ENCODE data around the gene SPATA6.

Gene SPATA6

DNA sequence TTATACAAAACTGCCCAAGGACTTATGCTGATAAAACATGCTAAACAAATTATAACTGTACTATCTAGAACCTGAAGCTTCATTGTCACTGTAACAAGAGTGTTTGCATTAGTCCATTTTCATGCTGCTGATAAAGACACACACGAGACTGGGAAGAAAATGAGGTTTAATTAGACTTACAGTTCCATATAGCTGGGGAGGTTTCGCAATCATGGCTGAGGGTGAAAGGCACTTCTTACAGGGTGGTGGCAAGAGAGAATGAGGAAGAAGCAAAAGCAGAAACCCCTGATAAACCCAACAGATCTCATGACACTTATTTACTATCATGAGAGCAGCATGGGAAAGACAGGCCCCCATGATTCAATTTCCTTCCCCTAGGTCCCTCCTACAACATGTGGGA lies 100.4 kb downstream of the SPATA6 start (continued):
- TF ChIP-seq ZNF302 (tag by site-specific recombination; IDR thresholded peaks at IDR 0.05; ENCODE audit: low read depth) (no peak), ZBTB8A (tag by site-specific recombination; IDR thresholded peaks at IDR 0.05) (no peak), KLF8 (tag by site-specific recombination; IDR thresholded peaks at IDR 0.05) (no peak), ZNF660 (tag by site-specific recombination; IDR thresholded peaks at IDR 0.05) (no peak)
- TF ChIP-seq, protein P1, sequence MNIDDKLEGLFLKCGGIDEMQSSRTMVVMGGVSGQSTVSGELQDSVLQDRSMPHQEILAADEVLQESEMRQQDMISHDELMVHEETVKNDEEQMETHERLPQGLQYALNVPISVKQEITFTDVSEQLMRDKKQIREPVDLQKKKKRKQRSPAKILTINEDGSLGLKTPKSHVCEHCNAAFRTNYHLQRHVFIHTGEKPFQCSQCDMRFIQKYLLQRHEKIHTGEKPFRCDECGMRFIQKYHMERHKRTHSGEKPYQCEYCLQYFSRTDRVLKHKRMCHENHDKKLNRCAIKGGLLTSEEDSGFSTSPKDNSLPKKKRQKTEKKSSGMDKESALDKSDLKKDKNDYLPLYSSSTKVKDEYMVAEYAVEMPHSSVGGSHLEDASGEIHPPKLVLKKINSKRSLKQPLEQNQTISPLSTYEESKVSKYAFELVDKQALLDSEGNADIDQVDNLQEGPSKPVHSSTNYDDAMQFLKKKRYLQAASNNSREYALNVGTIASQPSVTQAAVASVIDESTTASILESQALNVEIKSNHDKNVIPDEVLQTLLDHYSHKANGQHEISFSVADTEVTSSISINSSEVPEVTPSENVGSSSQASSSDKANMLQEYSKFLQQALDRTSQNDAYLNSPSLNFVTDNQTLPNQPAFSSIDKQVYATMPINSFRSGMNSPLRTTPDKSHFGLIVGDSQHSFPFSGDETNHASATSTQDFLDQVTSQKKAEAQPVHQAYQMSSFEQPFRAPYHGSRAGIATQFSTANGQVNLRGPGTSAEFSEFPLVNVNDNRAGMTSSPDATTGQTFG (tag by site-specific recombination; IDR thresholded peaks at IDR 0.05; ENCODE audit: borderline replicate concordance), result no peak

DNA sequence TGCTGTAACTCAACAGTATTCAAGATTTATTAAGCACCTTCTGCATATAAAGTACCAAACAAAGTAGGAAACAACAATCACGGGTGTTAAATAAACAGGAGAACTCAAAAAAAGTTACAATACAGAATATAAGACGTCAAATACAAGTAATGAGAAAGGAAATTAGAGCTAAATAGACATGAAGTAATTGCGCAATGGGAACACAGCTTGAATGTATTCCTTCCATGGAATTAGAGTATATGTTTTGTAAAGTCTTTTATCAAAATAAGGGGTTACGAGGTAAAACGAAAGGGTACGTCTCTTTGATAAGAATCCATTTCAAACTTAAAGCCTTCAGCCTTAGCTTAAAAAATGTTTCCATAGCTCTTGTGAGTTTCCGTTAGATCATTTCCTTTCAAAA lies 109.1 kb downstream of the SPATA6 start:
- ChIA-PET POLR2A (no interaction called here), CTCF (interaction anchor here (0.5 kb wide), 1 partner anchor 135 kb away, joined by 3 read pairs; no protein-coding TSS in a partner anchor)
- Histone ChIP-seq H3K9me3 (ENCODE audit: control insufficient read depth, insufficient read depth, low read depth, low read length) (no peaks in the 10 kb centered on the region), H3K27ac (ENCODE audit: extremely low read depth, low read depth, low read length) (no peak overlapping the region), H3K36me3 (ENCODE audit: control insufficient read depth in 2 of 2, insufficient read depth in 1 of 2, low read length in 2 of 2) (no peaks in the 10 kb centered on the region), H3K4me3 (ENCODE audit: low read depth, low read length) (no peak overlapping the region), H3K4me1 (ENCODE audit: control insufficient read depth, insufficient read depth, low read length) (no peaks in the 10 kb centered on the region)
- TF ChIP-seq, protein P2, sequence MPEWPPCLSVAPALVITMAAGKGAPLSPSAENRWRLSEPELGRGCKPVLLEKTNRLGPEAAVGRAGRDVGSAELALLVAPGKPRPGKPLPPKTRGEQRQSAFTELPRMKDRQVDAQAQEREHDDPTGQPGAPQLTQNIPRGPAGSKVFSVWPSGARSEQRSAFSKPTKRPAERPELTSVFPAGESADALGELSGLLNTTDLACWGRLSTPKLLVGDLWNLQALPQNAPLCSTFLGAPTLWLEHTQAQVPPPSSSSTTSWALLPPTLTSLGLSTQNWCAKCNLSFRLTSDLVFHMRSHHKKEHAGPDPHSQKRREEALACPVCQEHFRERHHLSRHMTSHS (tag by site-specific recombination; IDR thresholded peaks at IDR 0.05), result no peak
- TF ChIP-seq ZNF768 (tag by site-specific recombination; IDR thresholded peaks at IDR 0.05) (no peak), ZNF221 (tag by site-specific recombination; IDR thresholded peaks at IDR 0.05; ENCODE audit: borderline replicate concordance) (no peak), MEIS1 (CRISPR knock-in tag; IDR thresholded peaks at IDR 0.05; ENCODE audit: borderline replicate concordance) (no peak), ZNF211 (tag by site-specific recombination; IDR thresholded peaks at IDR 0.05; ENCODE audit: low read depth) (no peak), ZNF426 (tag by site-specific recombination; IDR thresholded peaks at IDR 0.05) (no peak), ZNF776 (tag by site-specific recombination; IDR thresholded peaks at IDR 0.05; ENCODE audit: borderline replicate concordance) (no peak), ZNF37A (tag by site-specific recombination; IDR thresholded peaks at IDR 0.05) (no peak), IKZF3 (tag by site-specific recombination; IDR thresholded peaks at IDR 0.05) (no peak)
- TF ChIP-seq, protein P3, sequence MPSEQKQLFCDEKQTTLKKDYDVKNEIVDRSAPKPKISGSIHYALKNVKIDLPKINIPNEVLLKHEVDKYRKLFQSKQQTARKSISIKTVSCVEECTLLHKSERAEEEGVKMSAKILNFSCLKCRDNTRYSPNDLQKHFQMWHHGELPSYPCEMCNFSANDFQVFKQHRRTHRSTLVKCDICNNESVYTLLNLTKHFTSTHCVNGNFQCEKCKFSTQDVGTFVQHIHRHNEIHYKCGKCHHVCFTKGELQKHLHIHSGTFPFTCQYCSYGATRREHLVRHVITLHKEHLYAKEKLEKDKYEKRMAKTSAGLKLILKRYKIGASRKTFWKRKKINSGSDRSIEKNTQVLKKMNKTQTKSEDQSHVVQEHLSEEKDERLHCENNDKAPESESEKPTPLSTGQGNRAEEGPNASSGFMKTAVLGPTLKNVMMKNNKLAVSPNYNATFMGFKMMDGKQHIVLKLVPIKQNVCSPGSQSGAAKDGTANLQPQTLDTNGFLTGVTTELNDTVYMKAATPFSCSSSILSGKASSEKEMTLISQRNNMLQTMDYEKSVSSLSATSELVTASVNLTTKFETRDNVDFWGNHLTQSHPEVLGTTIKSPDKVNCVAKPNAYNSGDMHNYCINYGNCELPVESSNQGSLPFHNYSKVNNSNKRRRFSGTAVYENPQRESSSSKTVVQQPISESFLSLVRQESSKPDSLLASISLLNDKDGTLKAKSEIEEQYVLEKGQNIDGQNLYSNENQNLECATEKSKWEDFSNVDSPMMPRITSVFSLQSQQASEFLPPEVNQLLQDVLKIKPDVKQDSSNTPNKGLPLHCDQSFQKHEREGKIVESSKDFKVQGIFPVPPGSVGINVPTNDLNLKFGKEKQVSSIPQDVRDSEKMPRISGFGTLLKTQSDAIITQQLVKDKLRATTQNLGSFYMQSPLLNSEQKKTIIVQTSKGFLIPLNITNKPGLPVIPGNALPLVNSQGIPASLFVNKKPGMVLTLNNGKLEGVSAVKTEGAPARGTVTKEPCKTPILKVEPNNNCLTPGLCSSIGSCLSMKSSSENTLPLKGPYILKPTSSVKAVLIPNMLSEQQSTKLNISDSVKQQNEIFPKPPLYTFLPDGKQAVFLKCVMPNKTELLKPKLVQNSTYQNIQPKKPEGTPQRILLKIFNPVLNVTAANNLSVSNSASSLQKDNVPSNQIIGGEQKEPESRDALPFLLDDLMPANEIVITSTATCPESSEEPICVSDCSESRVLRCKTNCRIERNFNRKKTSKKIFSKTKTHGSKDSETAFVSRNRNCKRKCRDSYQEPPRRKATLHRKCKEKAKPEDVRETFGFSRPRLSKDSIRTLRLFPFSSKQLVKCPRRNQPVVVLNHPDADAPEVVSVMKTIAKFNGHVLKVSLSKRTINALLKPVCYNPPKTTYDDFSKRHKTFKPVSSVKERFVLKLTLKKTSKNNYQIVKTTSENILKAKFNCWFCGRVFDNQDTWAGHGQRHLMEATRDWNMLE (tag by site-specific recombination; conservative IDR thresholded peaks at IDR 0.05; ENCODE audit: low read depth), result no peak
- TF ChIP-seq, protein P4, sequence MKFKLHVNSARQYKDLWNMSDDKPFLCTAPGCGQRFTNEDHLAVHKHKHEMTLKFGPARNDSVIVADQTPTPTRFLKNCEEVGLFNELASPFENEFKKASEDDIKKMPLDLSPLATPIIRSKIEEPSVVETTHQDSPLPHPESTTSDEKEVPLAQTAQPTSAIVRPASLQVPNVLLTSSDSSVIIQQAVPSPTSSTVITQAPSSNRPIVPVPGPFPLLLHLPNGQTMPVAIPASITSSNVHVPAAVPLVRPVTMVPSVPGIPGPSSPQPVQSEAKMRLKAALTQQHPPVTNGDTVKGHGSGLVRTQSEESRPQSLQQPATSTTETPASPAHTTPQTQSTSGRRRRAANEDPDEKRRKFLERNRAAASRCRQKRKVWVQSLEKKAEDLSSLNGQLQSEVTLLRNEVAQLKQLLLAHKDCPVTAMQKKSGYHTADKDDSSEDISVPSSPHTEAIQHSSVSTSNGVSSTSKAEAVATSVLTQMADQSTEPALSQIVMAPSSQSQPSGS (tag by site-specific recombination; IDR thresholded peaks at IDR 0.05; ENCODE audit: low read depth), result no peak
